A549 (cell line): ENCODE measurements around the gene RANBP9. TPM values are rescaled to one million over a fixed set of nuclear protein-coding genes. Genes with fewer than 3 reads are reported as not detected.

ENCODE experiments used
- ATAC-seq, 2 experiments: fragments of 200-7000 bp in 1 of 2; fragments of >200 bp in 1 of 2; cut with Nextera tagmentation in 1 of 2; cut with Tn5 transposase in 1 of 2; 3 replicates each; pipeline versions ENCODE4 v1.8.0 to v1.9.1; 2018 to 2020; ENCODE audit warnings: mild to moderate bottlenecking in 1 of 2, moderate library complexity in 1 of 2
- CTCF ChIA-PET: fragments of 300-600 bp; sonication (Branson Sonifier 250); formaldehyde crosslinking; extraction: SDS; loops from one replicate; lab custom pipeline; 2021; ENCODE audit warnings: antibody characterized with exemption, inconsistent platforms; lab: Yijun Ruan, JAX
- POLR2A ChIA-PET: fragments of 350-600 bp; formaldehyde crosslinking; extraction: SDS; loops from one replicate; lab custom pipeline; 2021; ENCODE audit warnings: antibody characterized with exemption, inconsistent platforms; lab: Yijun Ruan, JAX
- DNase-seq, 2 experiments: peaks; one replicate each; pipeline versions ENCODE4 v3.0.0 to v3.0.0-alpha.2; 2011 to 2016; ENCODE audit warnings: low read depth in 1 of 2, low spot score in 1 of 2
- FAIRE-seq: peaks from 2 replicates; lab custom pipeline; 2011; peaks lifted over from hg19 to GRCh38; lab: Jason Lieb, UNC
- H3K27ac ChIP-seq, 2 experiments: fragments of >200 bp; sonication (Bioruptor Twin); formaldehyde crosslinking; 3 replicates each; pipeline ENCODE4 v1.5.1; 2016 to 2017
- H3K4me1 ChIP-seq: fragments of >200 bp; sonication (Bioruptor Twin); formaldehyde crosslinking; 3 replicates; pipeline ENCODE4 v1.6.1; 2016
- H3K4me2 ChIP-seq: fragments of >200 bp; sonication (Bioruptor Twin); formaldehyde crosslinking; 3 replicates; pipeline ENCODE4 v1.6.1; 2016
- H3K4me3 ChIP-seq: fragments of >200 bp; sonication (Bioruptor Twin); formaldehyde crosslinking; 3 replicates; pipeline ENCODE4 v1.5.1; 2016
- H3K9me3 ChIP-seq: fragments of >200 bp; sonication (Bioruptor Twin); formaldehyde crosslinking; 3 replicates; pipeline ENCODE4 v1.6.1; 2016
- BHLHE40 ChIP-seq: IDR thresholded peaks from 2 replicates; pipeline ENCODE4 v1.6.1; 2012; ENCODE audit warnings: low read depth, low read length, inconsistent platforms
- CBX2 ChIP-seq: fragments of 200-600 bp; sonication (generic); IDR thresholded peaks from 2 replicates; pipeline ENCODE4 v1.6.1; 2016; ENCODE audit warnings: low read depth, mild to moderate bottlenecking, borderline replicate concordance
- CEBPB ChIP-seq, 2 experiments: fragments of >200 bp in 1 of 2; sonication (Bioruptor Twin) in 1 of 2; formaldehyde crosslinking in 1 of 2; IDR thresholded peaks; 2 replicates each; pipeline ENCODE4 v1.6.1; 2012 to 2016
- CHD4 ChIP-seq: fragments of 200-600 bp; sonication (generic); IDR thresholded peaks from 2 replicates; pipeline ENCODE4 v1.6.1; 2016; ENCODE audit warnings: antibody characterized with exemption, mild to moderate bottlenecking, borderline replicate concordance
- EHF ChIP-seq: fragments of 250-450 bp; sonication (Bioruptor Pico); IDR thresholded peaks from 2 replicates; pipeline ENCODE4 v1.5.0; 2020; ENCODE audit warnings: mild to moderate bottlenecking
- ELK1 ChIP-seq: fragments of 150-350 bp; IDR thresholded peaks from 2 replicates; pipeline ENCODE4 v1.6.1; 2014; ENCODE audit warnings: low read depth, mild to moderate bottlenecking, low read length
- FOSL2 ChIP-seq, 2 experiments: fragments of 450-650 bp in 1 of 2; fragments of >200 bp in 1 of 2; sonication (Bioruptor Twin) in 1 of 2; formaldehyde crosslinking; IDR thresholded peaks; 2 replicates each; pipeline versions ENCODE4 v1.5.0 to v1.6.1; 2016 to 2020; ENCODE audit warnings: mild to moderate bottlenecking in 1 of 2, moderate library complexity in 1 of 2
- HES2 ChIP-seq: fragments of >200 bp; sonication (Bioruptor Twin); formaldehyde crosslinking; IDR thresholded peaks from 2 replicates; pipeline ENCODE4 v1.6.1; 2016
- HMGXB4 ChIP-seq: fragments of 250-450 bp; sonication (Bioruptor Pico); IDR thresholded peaks from 2 replicates; pipeline ENCODE4 v1.5.0; 2021; ENCODE audit warnings: mild to moderate bottlenecking, moderate library complexity, borderline replicate concordance
- HOXB13 ChIP-seq: fragments of 250-450 bp; sonication (Bioruptor Pico); IDR thresholded peaks from 2 replicates; pipeline ENCODE4 v1.5.0; 2020; ENCODE audit warnings: low read depth, mild to moderate bottlenecking, moderate library complexity
- KDM1A ChIP-seq: fragments of 200-600 bp; sonication (generic); IDR thresholded peaks from 2 replicates; pipeline ENCODE4 v1.6.1; 2016; ENCODE audit warnings: low read depth, mild to moderate bottlenecking
- KDM5A ChIP-seq: fragments of 200-600 bp; sonication (generic); IDR thresholded peaks from 2 replicates; pipeline ENCODE4 v1.6.1; 2016; ENCODE audit warnings: antibody characterized with exemption, mild to moderate bottlenecking
- MAX ChIP-seq: IDR thresholded peaks from 2 replicates; pipeline ENCODE4 v1.6.1; 2012
- MAZ ChIP-seq: fragments of 150-350 bp; IDR thresholded peaks from 2 replicates; pipeline ENCODE4 v1.6.1; 2014; ENCODE audit warnings: antibody characterized with exemption, low read depth, low read length, borderline replicate concordance
- NFE2L2 ChIP-seq: fragments of 150-350 bp; conservative IDR thresholded peaks from 2 replicates; pipeline ENCODE4 v1.6.1; 2014; ENCODE audit warnings: low read length
- RAD21 ChIP-seq, 2 experiments: fragments of >200 bp in 1 of 2; sonication (Bioruptor Twin) in 1 of 2; formaldehyde crosslinking in 1 of 2; IDR thresholded peaks in 1 of 2; conservative IDR thresholded peaks in 1 of 2; 2 replicates in 1 of 2; 3 replicates in 1 of 2; pipeline ENCODE4 v1.6.1; 2012 to 2018; ENCODE audit warnings: inconsistent platforms in 1 of 2
- RARB ChIP-seq: fragments of 250-450 bp; sonication (Bioruptor Pico); IDR thresholded peaks from 2 replicates; pipeline ENCODE4 v1.8.0; 2021; ENCODE audit warnings: mild to moderate bottlenecking, moderate library complexity
- RFX5 ChIP-seq: fragments of 450-650 bp; IDR thresholded peaks from 2 replicates; pipeline ENCODE4 v1.7.1; 2014; ENCODE audit warnings: antibody characterized with exemption, mild to moderate bottlenecking, moderate library complexity
- TP53 ChIP-seq: fragments of 250-450 bp; sonication (Bioruptor Pico); IDR thresholded peaks from 2 replicates; pipeline ENCODE4 v1.5.0; 2021; ENCODE audit warnings: mild to moderate bottlenecking, moderate library complexity
- ZC3H11A ChIP-seq: fragments of 450-650 bp; IDR thresholded peaks from 2 replicates; pipeline ENCODE4 v1.6.1; 2014; ENCODE audit warnings: antibody characterized with exemption, mild to moderate bottlenecking
- ZFP36 ChIP-seq: fragments of 450-650 bp; IDR thresholded peaks from 2 replicates; pipeline ENCODE4 v1.6.1; 2014; ENCODE audit warnings: borderline replicate concordance; ENCODE audit not compliant: partially characterized antibody
- WGBS: methylation state at CpG from one replicate; pipeline ENCODE4 v1.1.6; 2017; ENCODE audit errors: missing lambda C conversion rate; 5-methylcytosine and 5-hydroxymethylcytosine counted together
- polyA plus RNA-seq, 4 experiments: library from polyadenylated mRNA; depleted of rRNA in 3 of 4; stranded (reverse); fragments of >200 nt; fragmentation: RNase III in 1 of 4; extraction: RNeasy Plus Mini Kit Qiagen cat#74134 plus additional on column Dnase treatment in 1 of 4; gene quantifications; 2 replicates in 3 of 4; 3 replicates in 1 of 4; pipeline ENCODE4 v1.2.3, GENCODE V29; 2011 to 2017

RANBP9 gene
- polyA plus RNA-seq, 2 of the 4 experiments (the other 2 are of a cell fraction), result 13.7 to 15.7 TPM

GRCh38 chr6:13718123-13718458 is 6.5 kb upstream of the RANBP9 start:
- H3K4me2 ChIP-seq, result no peak overlapping the region
- FAIRE-seq, result no peak
- H3K9me3 ChIP-seq, result no peaks in the 10 kb centered on the region
- no peak for DNase-seq
- CTCF ChIA-PET, result no interaction called here
- TF ChIP-seq TP53 (CRISPR knock-in tag) (no peak), EHF (CRISPR knock-in tag) (no peak), CHD4 (no peak), RARB (CRISPR knock-in tag) (no peak), RAD21 (conservative IDR thresholded peaks at IDR 0.05 in 1 of 2, IDR thresholded peaks at IDR 0.05 in 1 of 2) (no peak), BHLHE40 (no peak)
- no peaks in the 10 kb centered on the region for H3K4me1 ChIP-seq
- no peak overlapping the region for H3K27ac ChIP-seq
- 89% methylated on average over 5 of the region's 5 CpGs for WGBS
- H3K4me3 ChIP-seq, result no peak overlapping the region
- no peak for ATAC-seq
- POLR2A ChIA-PET, result no interaction called here

- TF ChIP-seq CHD4 (no peak), KDM1A (no peak), CEBPB (IDR thresholded peaks at IDR 0.05) (no peak), HES2 (no peak), MAX (no peak), MAZ (no peak), ZFP36 (no peak), FOSL2 (IDR thresholded peaks at IDR 0.05) (no peak), FOSL2 (CRISPR knock-in tag; IDR thresholded peaks at IDR 0.05) (no peak), KDM5A (no peak), HMGXB4 (CRISPR knock-in tag) (no peak), NFE2L2 (no peak), HOXB13 (CRISPR knock-in tag) (no peak), ELK1 (no peak), ZC3H11A (no peak), RFX5 (no peak), EHF (CRISPR knock-in tag) (no peak), CBX2 (no peak)
- FAIRE-seq (no peak), ATAC-seq (no peak), DNase-seq (no peak)
- ChIA-PET POLR2A (no interaction called here), CTCF (interaction anchor here (0.7 kb wide), 1 partner anchor 78 kb away, joined by 4 read pairs; no protein-coding TSS in a partner anchor)
- H3K9me3 ChIP-seq, result no peaks in the 10 kb centered on the region
- H3K4me2 ChIP-seq, result no peak overlapping the region
- no peak overlapping the region for H3K27ac ChIP-seq
- WGBS, result 87% methylated on average over 4 of the region's 22 CpGs
- no peak overlapping the region for H3K4me3 ChIP-seq
- no peaks in the 10 kb centered on the region for H3K4me1 ChIP-seq
Measured at GRCh38 chr6:13716955-13717295, 5.3 kb upstream of the RANBP9 start.
